Neural progenitor cell (in vitro differentiated cells): ENCODE measurements around the gene ZNF654. TPM values are rescaled to one million over a fixed set of nuclear protein-coding genes. Genes with fewer than 3 reads are reported as not detected.

ENCODE experiments used
- DNase-seq: peaks from one replicate; pipeline ENCODE4 v3.0.0-alpha.2; 2016; ENCODE audit warnings: low spot score
- H2AFZ ChIP-seq: fragments of 200-600 bp; sonication (generic); replicated peaks from 2 replicates; pipeline ENCODE4 v1.6.1; 2016; ENCODE audit warnings: antibody characterized with exemption
- H3F3A ChIP-seq: fragments of 200-600 bp; sonication (generic); 2 replicates; pipeline ENCODE4 v1.6.1; 2016; ENCODE audit warnings: antibody characterized with exemption, low read depth
- H3K27ac ChIP-seq: fragments of 200-600 bp; sonication (generic); 2 replicates; pipeline ENCODE4 v1.5.1; 2016; ENCODE audit warnings: mild to moderate bottlenecking
- H3K27me3 ChIP-seq: fragments of 200-600 bp; sonication (generic); 2 replicates; pipeline ENCODE4 v1.6.1; 2016; ENCODE audit warnings: mild to moderate bottlenecking, moderate library complexity
- H3K36me3 ChIP-seq: fragments of 200-600 bp; sonication (generic); 2 replicates; pipeline ENCODE4 v1.5.1; 2016
- H3K4me1 ChIP-seq: fragments of 200-600 bp; sonication (generic); 2 replicates; pipeline ENCODE4 v1.6.1; 2016; ENCODE audit warnings: mixed run types
- H3K4me2 ChIP-seq: fragments of 200-600 bp; sonication (generic); 2 replicates; pipeline ENCODE4 v1.6.1; 2016
- H3K4me3 ChIP-seq: fragments of 200-600 bp; sonication (generic); 2 replicates; pipeline ENCODE4 v1.5.1; 2016
- H3K79me2 ChIP-seq: fragments of 200-600 bp; sonication (generic); 2 replicates; pipeline ENCODE4 v1.6.1; 2016; ENCODE audit warnings: low read depth
- H3K9ac ChIP-seq: fragments of 200-600 bp; sonication (generic); 2 replicates; pipeline ENCODE4 v1.6.1; 2016
- H3K9me3 ChIP-seq: fragments of 200-600 bp; sonication (generic); 2 replicates; pipeline ENCODE4 v1.5.1; 2016; ENCODE audit warnings: low read depth
- H4K20me1 ChIP-seq: fragments of 200-600 bp; sonication (generic); 2 replicates; pipeline ENCODE4 v1.6.1; 2016; ENCODE audit warnings: low read depth
- H3K27ac Mint-ChIP-seq: 3 replicates; pipeline ENCODE4 v1.8.0; 2021; ENCODE audit warnings: mixed read lengths
- H3K27me3 Mint-ChIP-seq: 2 replicates; pipeline ENCODE4 v1.8.0; 2022; ENCODE audit warnings: low read depth, mild to moderate bottlenecking, inconsistent platforms, moderate library complexity, mixed read lengths; ENCODE audit not compliant: insufficient read depth
- H3K36me3 Mint-ChIP-seq: 3 replicates; pipeline ENCODE4 v1.8.0; 2021; ENCODE audit warnings: mixed read lengths
- H3K4me1 Mint-ChIP-seq: 3 replicates; pipeline ENCODE4 v1.8.0; 2021; ENCODE audit warnings: mixed read lengths
- H3K4me3 Mint-ChIP-seq: 3 replicates; pipeline ENCODE4 v1.8.0; 2021; ENCODE audit warnings: mild to moderate bottlenecking, moderate library complexity, mixed read lengths
- H3K9me3 Mint-ChIP-seq: 3 replicates; pipeline ENCODE4 v1.8.0; 2020; ENCODE audit warnings: mixed read lengths
- EZH2 ChIP-seq: fragments of 200-600 bp; sonication (generic); IDR thresholded peaks from 2 replicates; pipeline ENCODE4 v1.6.1; 2017; ENCODE audit warnings: antibody characterized with exemption, mild to moderate bottlenecking, moderate library complexity
- EZH2phosphoT487 ChIP-seq: fragments of 200-600 bp; sonication (generic); IDR thresholded peaks from 2 replicates; pipeline ENCODE4 v1.6.1; 2017; ENCODE audit warnings: antibody characterized with exemption
- total RNA-seq: library from RNA; depleted of rRNA; stranded (reverse); fragments of >200 nt; gene quantifications from 2 replicates; pipeline ENCODE4 v1.2.3, GENCODE V29; 2015; ENCODE audit warnings: low replicate concordance
- TF ChIP-seq, protein P1 (sequence below): fragments of 200-600 bp; sonication (generic); IDR thresholded peaks from 2 replicates; pipeline ENCODE4 v1.5.1; 2017; ENCODE audit warnings: antibody characterized with exemption, mild to moderate bottlenecking

ZNF654 gene
- total RNA-seq, 1 donor from 2014 or later: 18.9 TPM

DNA sequence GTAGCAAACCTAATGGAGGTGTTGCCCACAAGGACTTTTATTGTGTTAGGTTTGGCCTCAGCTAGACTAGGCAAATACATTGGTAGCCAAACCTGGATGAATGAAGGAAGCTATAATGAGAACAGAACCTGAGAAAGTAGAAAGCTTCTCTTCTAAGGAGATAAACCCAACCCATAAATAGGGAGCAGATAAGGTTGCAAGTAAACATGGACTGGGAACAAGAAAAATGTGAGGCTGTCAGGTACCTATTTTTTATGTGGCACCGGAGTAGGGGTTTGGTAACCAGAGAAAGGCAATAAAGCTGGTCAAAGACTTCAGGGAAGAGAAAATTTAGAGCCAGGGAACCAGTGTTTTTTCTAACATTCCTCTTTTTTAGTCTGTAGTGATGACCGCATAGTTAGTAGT is 25.0 kb downstream of the ZNF654 start:
- peaks cover 3% of the 10 kb centered on the region for H3F3A ChIP-seq
- no peak overlapping the region for H3K27ac Mint-ChIP-seq
- DNase-seq: no peak
- H3K4me1 ChIP-seq: no peaks in the 10 kb centered on the region
- peaks cover 45% of the 10 kb centered on the region for H3K36me3 Mint-ChIP-seq
- H3K4me1 Mint-ChIP-seq: no peaks in the 10 kb centered on the region
- H3K9me3 Mint-ChIP-seq: peaks cover 20% of the 10 kb centered on the region
- H3K9me3 ChIP-seq: no peaks in the 10 kb centered on the region
- H3K36me3 ChIP-seq: no peaks in the 10 kb centered on the region
- no peaks in the 10 kb centered on the region for H3K27me3 Mint-ChIP-seq
- H3K9ac ChIP-seq: no peak overlapping the region
- no peak overlapping the region for H2AFZ ChIP-seq
- H3K4me3 Mint-ChIP-seq: no peak overlapping the region
- no peaks in the 10 kb centered on the region for H4K20me1 ChIP-seq
- TF ChIP-seq EZH2: no peak
- TF ChIP-seq, protein P1, sequence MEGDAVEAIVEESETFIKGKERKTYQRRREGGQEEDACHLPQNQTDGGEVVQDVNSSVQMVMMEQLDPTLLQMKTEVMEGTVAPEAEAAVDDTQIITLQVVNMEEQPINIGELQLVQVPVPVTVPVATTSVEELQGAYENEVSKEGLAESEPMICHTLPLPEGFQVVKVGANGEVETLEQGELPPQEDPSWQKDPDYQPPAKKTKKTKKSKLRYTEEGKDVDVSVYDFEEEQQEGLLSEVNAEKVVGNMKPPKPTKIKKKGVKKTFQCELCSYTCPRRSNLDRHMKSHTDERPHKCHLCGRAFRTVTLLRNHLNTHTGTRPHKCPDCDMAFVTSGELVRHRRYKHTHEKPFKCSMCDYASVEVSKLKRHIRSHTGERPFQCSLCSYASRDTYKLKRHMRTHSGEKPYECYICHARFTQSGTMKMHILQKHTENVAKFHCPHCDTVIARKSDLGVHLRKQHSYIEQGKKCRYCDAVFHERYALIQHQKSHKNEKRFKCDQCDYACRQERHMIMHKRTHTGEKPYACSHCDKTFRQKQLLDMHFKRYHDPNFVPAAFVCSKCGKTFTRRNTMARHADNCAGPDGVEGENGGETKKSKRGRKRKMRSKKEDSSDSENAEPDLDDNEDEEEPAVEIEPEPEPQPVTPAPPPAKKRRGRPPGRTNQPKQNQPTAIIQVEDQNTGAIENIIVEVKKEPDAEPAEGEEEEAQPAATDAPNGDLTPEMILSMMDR: no peak
- no peak for TF ChIP-seq EZH2phosphoT487
- H3K79me2 ChIP-seq: peaks cover 41% of the 10 kb centered on the region
- H3K27ac ChIP-seq: no peak overlapping the region
- H3K27me3 ChIP-seq: no peaks in the 10 kb centered on the region
- H3K4me3 ChIP-seq: no peak overlapping the region
- H3K4me2 ChIP-seq: no peak overlapping the region

DNA sequence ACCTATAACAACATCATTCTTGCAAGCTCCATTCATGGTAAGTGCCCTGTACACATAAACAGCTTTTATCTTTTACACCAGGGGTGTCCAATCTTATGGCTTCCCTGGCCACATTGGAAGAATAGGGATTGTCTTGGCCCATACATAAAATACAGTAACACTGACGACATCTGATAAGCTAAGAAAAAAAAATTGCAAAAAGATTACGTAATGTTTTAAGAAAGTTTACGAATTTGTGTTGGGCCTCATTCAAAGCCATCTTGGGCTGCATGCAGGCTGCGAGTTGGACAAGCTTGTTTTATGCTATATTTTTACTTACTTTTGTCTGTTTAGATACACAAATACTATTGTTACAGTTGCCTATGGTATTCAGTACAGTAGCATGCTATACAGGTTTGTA is 31.6 kb downstream of the ZNF654 start:
- H3K4me3 Mint-ChIP-seq: no peak overlapping the region
- peaks cover 16% of the 10 kb centered on the region for H3K79me2 ChIP-seq
- H3K27me3 Mint-ChIP-seq: peaks cover 2% of the 10 kb centered on the region
- H3K4me1 Mint-ChIP-seq: no peaks in the 10 kb centered on the region
- no peak overlapping the region for H3K27ac Mint-ChIP-seq
- no peak overlapping the region for H3K9ac ChIP-seq
- no peak overlapping the region for H2AFZ ChIP-seq
- no peaks in the 10 kb centered on the region for H3K36me3 ChIP-seq
- no peaks in the 10 kb centered on the region for H3K9me3 ChIP-seq
- H3K27ac ChIP-seq: no peak overlapping the region
- H4K20me1 ChIP-seq: no peaks in the 10 kb centered on the region
- H3K4me1 ChIP-seq: no peaks in the 10 kb centered on the region
- no peaks in the 10 kb centered on the region for H3K27me3 ChIP-seq
- no peak for DNase-seq
- H3K36me3 Mint-ChIP-seq: peaks cover 51% of the 10 kb centered on the region
- H3K9me3 Mint-ChIP-seq: peaks cover 22% of the 10 kb centered on the region
- H3F3A ChIP-seq: no peaks in the 10 kb centered on the region
- H3K4me3 ChIP-seq: no peak overlapping the region
- no peak overlapping the region for H3K4me2 ChIP-seq
- TF ChIP-seq EZH2 (no peak), EZH2phosphoT487 (no peak)
- TF ChIP-seq, protein P1: no peak

DNA sequence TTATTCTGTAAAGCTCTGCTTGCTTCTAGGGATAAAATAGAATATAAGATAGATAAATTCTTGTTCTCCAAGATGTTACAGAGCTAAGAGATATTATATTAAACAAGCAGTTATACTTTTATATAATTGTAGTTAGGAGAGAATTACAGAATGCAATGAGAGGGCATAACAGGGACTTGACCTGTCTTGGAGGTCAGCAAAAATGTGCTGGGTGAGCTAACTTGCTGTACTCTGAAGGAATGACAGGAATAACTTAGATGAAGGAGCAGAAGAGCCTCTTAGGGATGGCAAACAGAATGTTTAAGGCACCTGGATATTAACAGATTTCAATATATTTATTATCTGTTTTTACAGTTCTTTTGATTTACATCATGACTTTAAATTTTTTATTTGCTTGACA is 33.2 kb downstream of the ZNF654 start:
- H3K9me3 Mint-ChIP-seq: peaks cover 38% of the 10 kb centered on the region
- no peak overlapping the region for H3K4me3 Mint-ChIP-seq
- Histone ChIP-seq H3K9ac (no peak overlapping the region), H3K36me3 (no peaks in the 10 kb centered on the region), H3K27me3 (no peaks in the 10 kb centered on the region), H3K9me3 (no peaks in the 10 kb centered on the region), H3K79me2 (peaks cover 22% of the 10 kb centered on the region), H3F3A (no peaks in the 10 kb centered on the region), H3K4me1 (no peaks in the 10 kb centered on the region), H3K27ac (no peak overlapping the region), H4K20me1 (no peaks in the 10 kb centered on the region), H3K4me2 (no peak overlapping the region), H2AFZ (no peak overlapping the region), H3K4me3 (no peak overlapping the region)
- TF ChIP-seq EZH2phosphoT487: no peak
- TF ChIP-seq, protein P1: no peak
- TF ChIP-seq EZH2: no peak
- peaks cover 60% of the 10 kb centered on the region for H3K36me3 Mint-ChIP-seq
- H3K4me1 Mint-ChIP-seq: no peaks in the 10 kb centered on the region
- peaks cover 2% of the 10 kb centered on the region for H3K27me3 Mint-ChIP-seq
- DNase-seq: no peak
- no peak overlapping the region for H3K27ac Mint-ChIP-seq
